ENCODE results near the gene ABCB8. TPM values are rescaled to one million over a fixed set of nuclear protein-coding genes. Genes with fewer than 3 reads are reported as not detected.
"Not testable (repeated sequence)": the region's sequence is repeated elsewhere in the genome, so short reads cannot be mapped to it uniquely, and the experiment has no call there.

Gene ABCB8
- total RNA-seq, 1 donor from 2014 or later = 17.4 TPM

DNA sequence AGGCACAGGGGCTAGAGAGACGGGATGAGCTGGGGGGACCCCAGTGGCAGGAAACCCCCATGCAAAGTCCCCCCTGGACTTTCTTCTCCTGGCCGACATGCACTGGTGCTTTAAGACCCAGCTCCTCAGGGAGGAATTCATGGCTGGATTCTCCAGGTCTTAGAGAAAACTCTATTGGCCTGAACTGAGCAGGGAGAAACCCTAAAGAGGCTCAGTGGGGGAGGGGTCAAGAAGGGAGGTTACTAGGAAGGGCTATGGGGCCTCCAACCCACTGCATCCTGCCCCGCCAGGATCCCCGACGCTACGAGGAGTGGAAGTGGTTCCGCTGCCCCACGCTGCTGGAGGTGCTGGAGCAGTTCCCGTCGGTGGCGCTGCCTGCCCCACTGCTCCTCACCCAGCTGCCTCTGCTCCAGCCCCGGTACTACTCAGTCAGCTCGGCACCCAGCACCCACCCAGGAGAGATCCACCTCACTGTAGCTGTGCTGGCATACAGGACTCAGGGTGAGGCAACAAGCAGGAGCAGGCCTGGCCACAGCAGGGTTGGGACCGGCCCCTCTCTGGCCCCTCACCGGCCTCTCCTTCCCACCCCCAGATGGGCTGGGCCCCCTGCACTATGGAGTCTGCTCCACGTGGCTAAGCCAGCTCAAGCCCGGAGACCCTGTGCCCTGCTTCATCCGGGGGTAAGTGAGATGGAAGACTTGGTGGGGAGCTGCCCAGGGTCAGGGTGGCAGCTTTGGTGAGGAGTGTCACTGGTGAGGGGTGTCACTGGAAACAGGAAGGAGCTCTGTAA lies 17.7 kb upstream of the ABCB8 start:
- Mint-ChIP-seq H3K9me3 (ENCODE audit: unreplicated experiment) (peaks cover 6% of the 10 kb centered on the region), H3K4me3 (ENCODE audit: unreplicated experiment) (no peak overlapping the region), H3K27me3 (ENCODE audit: unreplicated experiment) (peaks cover 31% of the 10 kb centered on the region), H3K27ac (ENCODE audit: unreplicated experiment) (peak overlapping the region; percentile 61), H3K36me3 (ENCODE audit: low read depth, unreplicated experiment) (peaks cover 43% of the 10 kb centered on the region), H3K4me1 (ENCODE audit: unreplicated experiment) (peaks cover 54% of the 10 kb centered on the region)
- no peak for DNase-seq (ENCODE audit: low spot score)
- no peak for TF ChIP-seq CTCF (IDR thresholded peaks at IDR 0.05; ENCODE audit: unreplicated experiment)

GRCh38 chr7:151011097-151011409 lies 17.2 kb upstream of the ABCB8 start:
- DNase-seq (ENCODE audit: low spot score) = no peak
- H3K27ac Mint-ChIP-seq (ENCODE audit: unreplicated experiment) = peak overlapping the region; percentile 61
- H3K9me3 Mint-ChIP-seq (ENCODE audit: unreplicated experiment) = peaks cover 6% of the 10 kb centered on the region
- peaks cover 29% of the 10 kb centered on the region for H3K27me3 Mint-ChIP-seq (ENCODE audit: unreplicated experiment)
- TF ChIP-seq CTCF (IDR thresholded peaks at IDR 0.05; ENCODE audit: unreplicated experiment) = no peak
- peak overlapping the region; percentile 71 for H3K4me3 Mint-ChIP-seq (ENCODE audit: unreplicated experiment)
- peaks cover 54% of the 10 kb centered on the region for H3K4me1 Mint-ChIP-seq (ENCODE audit: unreplicated experiment)
- H3K36me3 Mint-ChIP-seq (ENCODE audit: low read depth, unreplicated experiment) = peaks cover 39% of the 10 kb centered on the region

GRCh38 chr7:151011616-151012015 lies 16.6 kb upstream of the ABCB8 start:
- peaks cover 32% of the 10 kb centered on the region for H3K27me3 Mint-ChIP-seq (ENCODE audit: unreplicated experiment)
- not testable (repeated sequence) for DNase-seq (ENCODE audit: low spot score); H3K9me3 Mint-ChIP-seq (ENCODE audit: unreplicated experiment)
- peaks cover 37% of the 10 kb centered on the region for H3K36me3 Mint-ChIP-seq (ENCODE audit: low read depth, unreplicated experiment)
- H3K4me1 Mint-ChIP-seq (ENCODE audit: unreplicated experiment) = peaks cover 51% of the 10 kb centered on the region
- peak overlapping the region; percentile 83 for H3K4me3 Mint-ChIP-seq (ENCODE audit: unreplicated experiment)
- H3K27ac Mint-ChIP-seq (ENCODE audit: unreplicated experiment) = peak overlapping the region; percentile 98

DNA sequence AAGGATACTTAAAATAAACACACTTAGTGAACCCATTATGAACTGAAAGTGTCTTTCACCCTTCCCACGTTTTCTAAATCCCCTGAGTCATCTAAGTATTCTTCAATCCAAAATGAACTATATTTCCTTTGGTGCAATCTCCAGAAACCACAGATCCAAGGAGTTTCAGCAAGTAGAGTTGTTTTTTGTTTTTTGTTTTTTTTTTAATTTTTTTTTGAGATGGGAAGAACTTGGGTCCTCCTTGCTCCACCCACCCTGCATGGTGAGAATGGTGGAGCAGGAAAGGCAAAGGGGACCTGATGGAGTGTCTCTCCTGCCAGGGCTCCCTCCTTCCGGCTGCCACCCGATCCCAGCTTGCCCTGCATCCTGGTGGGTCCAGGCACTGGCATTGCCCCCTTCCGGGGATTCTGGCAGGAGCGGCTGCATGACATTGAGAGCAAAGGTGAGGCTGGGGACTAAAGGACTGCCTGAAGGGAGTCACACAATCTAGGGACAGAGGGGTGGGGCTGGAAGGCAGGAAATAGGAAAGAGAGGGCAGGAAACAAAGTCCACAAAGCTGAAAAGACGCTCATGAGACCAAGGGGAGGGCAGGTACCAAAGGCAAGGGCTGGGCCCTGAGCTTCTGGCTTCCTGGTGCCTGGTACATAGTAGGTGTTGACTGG lies 16.1 kb upstream of the ABCB8 start:
- no peak for DNase-seq (ENCODE audit: low spot score)
- Mint-ChIP-seq H3K27me3 (ENCODE audit: unreplicated experiment) (peaks cover 36% of the 10 kb centered on the region), H3K4me3 (ENCODE audit: unreplicated experiment) (peak overlapping the region; percentile 88), H3K9me3 (ENCODE audit: unreplicated experiment) (peaks cover 6% of the 10 kb centered on the region), H3K27ac (ENCODE audit: unreplicated experiment) (peak overlapping the region; percentile 98), H3K36me3 (ENCODE audit: low read depth, unreplicated experiment) (peaks cover 37% of the 10 kb centered on the region), H3K4me1 (ENCODE audit: unreplicated experiment) (peaks cover 50% of the 10 kb centered on the region)
- TF ChIP-seq CTCF (IDR thresholded peaks at IDR 0.05; ENCODE audit: unreplicated experiment) = no peak

DNA sequence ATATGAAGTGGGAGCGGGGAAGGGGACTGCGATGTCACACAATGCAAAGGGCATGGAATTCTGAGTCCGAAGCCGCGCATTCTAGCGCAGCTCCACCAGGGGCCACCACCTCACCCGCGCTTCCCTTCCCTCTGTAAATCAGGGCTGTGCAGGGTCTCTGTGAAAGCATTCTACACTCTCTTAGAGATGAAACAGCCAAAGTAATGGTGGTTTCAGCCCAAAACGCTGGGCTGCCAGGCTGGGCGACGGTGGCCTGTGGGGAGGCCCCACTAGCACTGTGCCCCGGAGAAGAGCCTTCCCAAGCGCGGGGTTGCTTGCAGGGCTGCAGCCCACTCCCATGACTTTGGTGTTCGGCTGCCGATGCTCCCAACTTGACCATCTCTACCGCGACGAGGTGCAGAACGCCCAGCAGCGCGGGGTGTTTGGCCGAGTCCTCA lies 15.3 kb upstream of the ABCB8 start:
- Mint-ChIP-seq H3K36me3 (ENCODE audit: low read depth, unreplicated experiment) (peaks cover 41% of the 10 kb centered on the region), H3K27ac (ENCODE audit: unreplicated experiment) (peak overlapping the region; percentile 98), H3K27me3 (ENCODE audit: unreplicated experiment) (peaks cover 42% of the 10 kb centered on the region), H3K4me3 (ENCODE audit: unreplicated experiment) (peak overlapping the region; percentile 88), H3K4me1 (ENCODE audit: unreplicated experiment) (peaks cover 50% of the 10 kb centered on the region), H3K9me3 (ENCODE audit: unreplicated experiment) (peaks cover 6% of the 10 kb centered on the region)
- TF ChIP-seq CTCF (IDR thresholded peaks at IDR 0.05; ENCODE audit: unreplicated experiment) = no peak
- peak; percentile 67 for DNase-seq (ENCODE audit: low spot score)
